PFSK-1 (cell line): ENCODE results near the gene PTDSS2.

Experiments
- POLR2AphosphoS5 ChIP-seq: IDR thresholded peaks from 2 replicates; pipeline ENCODE4 v1.6.1; 2012; ENCODE audit warnings: low read depth, mild to moderate bottlenecking, control low read depth, low read length, moderate library complexity
- REST ChIP-seq, 2 experiments: IDR thresholded peaks; 2 replicates each; pipeline versions ENCODE4 v1.6.1 to v1.8.0; 2011 to 2012; ENCODE audit warnings: low read depth in 2 of 2, low read length in 2 of 2, control low read depth in 1 of 2, inconsistent platforms in 1 of 2, mild to moderate bottlenecking in 1 of 2, moderate library complexity in 1 of 2; ENCODE audit not compliant: insufficient read depth in 1 of 2
- SIN3A ChIP-seq: IDR thresholded peaks from 2 replicates; pipeline ENCODE4 v1.6.1; 2012; ENCODE audit warnings: mild to moderate bottlenecking, low read length, moderate library complexity, borderline replicate concordance; ENCODE audit not compliant: insufficient read depth
- TAF1 ChIP-seq: IDR thresholded peaks from 2 replicates; pipeline ENCODE4 v1.6.1; 2012; ENCODE audit warnings: low read length, control low read depth, borderline replicate concordance; ENCODE audit not compliant: insufficient read depth

GRCh38 chr11:475941-476340 is 25.9 kb downstream of the PTDSS2 start:
- TF ChIP-seq POLR2AphosphoS5 (no peak), TAF1 (no peak), SIN3A (no peak), REST (IDR thresholded peaks at IDR 0.05; ENCODE audit: insufficient read depth in 1 of 2, low read depth in 2 of 2, low read length in 2 of 2) (no peak)
